Astrocyte (in vitro differentiated cells and primary cell): Measurements from ENCODE around the gene ANKRD40.

ENCODE experiments used
- EZH2 ChIP-seq: IDR thresholded peaks from 2 replicates; pipeline ENCODE4 v1.6.1; 2012; ENCODE audit warnings: mild to moderate bottlenecking, low read length, inconsistent platforms; ENCODE audit not compliant: insufficient read depth
- TF ChIP-seq, protein P1 (sequence below): IDR thresholded peaks from 2 replicates; pipeline ENCODE4 v1.5.1; 2011; ENCODE audit warnings: low read depth, mild to moderate bottlenecking, inconsistent platforms, low read length, moderate library complexity; ENCODE audit not compliant: insufficient read depth

- TF ChIP-seq, protein P1, sequence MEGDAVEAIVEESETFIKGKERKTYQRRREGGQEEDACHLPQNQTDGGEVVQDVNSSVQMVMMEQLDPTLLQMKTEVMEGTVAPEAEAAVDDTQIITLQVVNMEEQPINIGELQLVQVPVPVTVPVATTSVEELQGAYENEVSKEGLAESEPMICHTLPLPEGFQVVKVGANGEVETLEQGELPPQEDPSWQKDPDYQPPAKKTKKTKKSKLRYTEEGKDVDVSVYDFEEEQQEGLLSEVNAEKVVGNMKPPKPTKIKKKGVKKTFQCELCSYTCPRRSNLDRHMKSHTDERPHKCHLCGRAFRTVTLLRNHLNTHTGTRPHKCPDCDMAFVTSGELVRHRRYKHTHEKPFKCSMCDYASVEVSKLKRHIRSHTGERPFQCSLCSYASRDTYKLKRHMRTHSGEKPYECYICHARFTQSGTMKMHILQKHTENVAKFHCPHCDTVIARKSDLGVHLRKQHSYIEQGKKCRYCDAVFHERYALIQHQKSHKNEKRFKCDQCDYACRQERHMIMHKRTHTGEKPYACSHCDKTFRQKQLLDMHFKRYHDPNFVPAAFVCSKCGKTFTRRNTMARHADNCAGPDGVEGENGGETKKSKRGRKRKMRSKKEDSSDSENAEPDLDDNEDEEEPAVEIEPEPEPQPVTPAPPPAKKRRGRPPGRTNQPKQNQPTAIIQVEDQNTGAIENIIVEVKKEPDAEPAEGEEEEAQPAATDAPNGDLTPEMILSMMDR: no peak
- no peak for TF ChIP-seq EZH2
These were observed 14.6 kb downstream of the ANKRD40 start for GRCh38 chr17:50693036-50693682.
